Mesodermal cell (in vitro differentiated cells): ENCODE data around the gene HINT2.

Experiments used
- H3K27ac ChIP-seq: 2 replicates; pipeline ENCODE4 v1.7.0; 2013; ENCODE audit warnings: mild to moderate bottlenecking, low read depth, low read length, moderate library complexity; ENCODE audit not compliant: severe bottlenecking
- H3K36me3 ChIP-seq: 2 replicates; pipeline ENCODE4 v1.7.1; 2013; ENCODE audit warnings: mild to moderate bottlenecking, low read length, moderate library complexity; ENCODE audit not compliant: control insufficient read depth, insufficient read depth
- H3K4me1 ChIP-seq: one replicate; pipeline ENCODE4 v1.7.1; 2013; ENCODE audit warnings: mild to moderate bottlenecking, low read length; ENCODE audit not compliant: insufficient read depth, control insufficient read depth, poor library complexity, severe bottlenecking
- H3K4me3 ChIP-seq: 2 replicates; pipeline ENCODE4 v1.7.0; 2013; ENCODE audit warnings: low read length, control low read depth, mild to moderate bottlenecking; ENCODE audit not compliant: insufficient read depth, poor library complexity, severe bottlenecking; ENCODE audit errors: extremely low read depth
- H3K9me3 ChIP-seq: 2 replicates; pipeline ENCODE4 v1.7.1; 2013; ENCODE audit warnings: mild to moderate bottlenecking, low read length, moderate library complexity; ENCODE audit not compliant: control insufficient read depth
- WGBS, 2 experiments: methylation state at CpG; one replicate each; pipeline ENCODE4 v1.1.5; 2013; ENCODE audit warnings: missing lambda C conversion rate in 2 of 2; ENCODE audit not compliant: insufficient coverage in 2 of 2; 5-methylcytosine and 5-hydroxymethylcytosine counted together

Gene HINT2

GRCh38 chr9:35852876-35853865, 38.3 kb upstream of the HINT2 start:
- H3K9me3 ChIP-seq: no peaks in the 10 kb centered on the region
- H3K4me3 ChIP-seq: no peak overlapping the region
- no peaks in the 10 kb centered on the region for H3K36me3 ChIP-seq
- no peaks in the 10 kb centered on the region for H3K4me1 ChIP-seq
- 90 to 93% methylated on average over 15 to 25 of the region's 25 CpGs for WGBS, 2 experiments
- no peak overlapping the region for H3K27ac ChIP-seq

- Histone ChIP-seq H3K9me3 (no peaks in the 10 kb centered on the region), H3K27ac (no peak overlapping the region), H3K36me3 (no peaks in the 10 kb centered on the region), H3K4me3 (no peak overlapping the region), H3K4me1 (no peaks in the 10 kb centered on the region)
- WGBS, 2 experiments: 100% methylated on average over 1 of the region's 2 CpGs
These were observed 37.5 kb upstream of the HINT2 start for GRCh38 chr9:35852267-35852815.

GRCh38 chr9:35847792-35848572, 33.1 kb upstream of the HINT2 start:
- no peak overlapping the region for H3K27ac ChIP-seq
- WGBS, 2 experiments: 90 to 100% methylated on average over 2 of the region's 4 CpGs
- no peak overlapping the region for H3K4me3 ChIP-seq
- H3K36me3 ChIP-seq: peaks cover 7% of the 10 kb centered on the region
- H3K9me3 ChIP-seq: no peaks in the 10 kb centered on the region
- peaks cover 5% of the 10 kb centered on the region for H3K4me1 ChIP-seq

GRCh38 chr9:35845824-35846771, 31.3 kb upstream of the HINT2 start:
- peaks cover 7% of the 10 kb centered on the region for H3K36me3 ChIP-seq
- WGBS, 2 experiments: 64 to 73% methylated on average over 45 to 47 of the region's 53 CpGs
- H3K9me3 ChIP-seq: no peaks in the 10 kb centered on the region
- no peak overlapping the region for H3K27ac ChIP-seq
- peaks cover 5% of the 10 kb centered on the region for H3K4me1 ChIP-seq
- no peak overlapping the region for H3K4me3 ChIP-seq

- Histone ChIP-seq H3K4me1 (peaks cover 5% of the 10 kb centered on the region), H3K36me3 (peaks cover 7% of the 10 kb centered on the region)
- 43 to 74% methylated on average over 4 to 5 of the region's 7 CpGs for WGBS, 2 experiments
These were observed 29.9 kb upstream of the HINT2 start for GRCh38 chr9:35844628-35845270.

GRCh38 chr9:35842795-35843194, 28.0 kb upstream of the HINT2 start:
- 79 to 100% methylated on average over 2 to 3 of the region's 3 CpGs for WGBS, 2 experiments
- peaks cover 7% of the 10 kb centered on the region for H3K36me3 ChIP-seq
- peaks cover 5% of the 10 kb centered on the region for H3K4me1 ChIP-seq
- H3K27ac ChIP-seq: no peak overlapping the region
- H3K9me3 ChIP-seq: no peaks in the 10 kb centered on the region
- H3K4me3 ChIP-seq: no peak overlapping the region

More at GRCh38 chr9:35844628-35845270, 29.9 kb upstream of the HINT2 start:
- Histone ChIP-seq H3K9me3 (no peaks in the 10 kb centered on the region), H3K27ac (no peak overlapping the region), H3K4me3 (no peak overlapping the region)

- WGBS, 2 experiments: 95% methylated on average over 11 to 15 of the region's 17 CpGs
- Histone ChIP-seq H3K4me3 (no peak overlapping the region), H3K27ac (no peak overlapping the region), H3K36me3 (peaks cover 6% of the 10 kb centered on the region), H3K9me3 (no peaks in the 10 kb centered on the region), H3K4me1 (peaks cover 5% of the 10 kb centered on the region)
These were observed 27.3 kb upstream of the HINT2 start for GRCh38 chr9:35842020-35842745.

GRCh38 chr9:35841645-35841900, 26.7 kb upstream of the HINT2 start:
- H3K36me3 ChIP-seq: peaks cover under 1% of the 10 kb centered on the region
- H3K4me3 ChIP-seq: no peak overlapping the region

GRCh38 chr9:35840881-35841644, 26.2 kb upstream of the HINT2 start:
- Histone ChIP-seq H3K27ac (no peak overlapping the region), H3K9me3 (no peaks in the 10 kb centered on the region), H3K36me3 (no peaks in the 10 kb centered on the region), H3K4me3 (no peak overlapping the region), H3K4me1 (peaks cover 9% of the 10 kb centered on the region)
- 93% methylated on average over 10 to 13 of the region's 15 CpGs for WGBS, 2 experiments

More at GRCh38 chr9:35841645-35841900, 26.7 kb upstream of the HINT2 start:
- peaks cover 9% of the 10 kb centered on the region for H3K4me1 ChIP-seq
- 90% methylated on average over 2 of the region's 5 CpGs; no CpG with 5 or more reads in 1 of the 2 experiments for WGBS, 2 experiments
- no peak overlapping the region for H3K27ac ChIP-seq
- no peaks in the 10 kb centered on the region for H3K9me3 ChIP-seq
